SW 1271 (cell line): ENCODE data around the gene LYSMD3.

ENCODE experiments used
- DNase-seq, 2 experiments: peaks; one replicate each; lab custom pipeline; 2025; lab: John Stamatoyannopoulos, UW

Gene LYSMD3

DNA sequence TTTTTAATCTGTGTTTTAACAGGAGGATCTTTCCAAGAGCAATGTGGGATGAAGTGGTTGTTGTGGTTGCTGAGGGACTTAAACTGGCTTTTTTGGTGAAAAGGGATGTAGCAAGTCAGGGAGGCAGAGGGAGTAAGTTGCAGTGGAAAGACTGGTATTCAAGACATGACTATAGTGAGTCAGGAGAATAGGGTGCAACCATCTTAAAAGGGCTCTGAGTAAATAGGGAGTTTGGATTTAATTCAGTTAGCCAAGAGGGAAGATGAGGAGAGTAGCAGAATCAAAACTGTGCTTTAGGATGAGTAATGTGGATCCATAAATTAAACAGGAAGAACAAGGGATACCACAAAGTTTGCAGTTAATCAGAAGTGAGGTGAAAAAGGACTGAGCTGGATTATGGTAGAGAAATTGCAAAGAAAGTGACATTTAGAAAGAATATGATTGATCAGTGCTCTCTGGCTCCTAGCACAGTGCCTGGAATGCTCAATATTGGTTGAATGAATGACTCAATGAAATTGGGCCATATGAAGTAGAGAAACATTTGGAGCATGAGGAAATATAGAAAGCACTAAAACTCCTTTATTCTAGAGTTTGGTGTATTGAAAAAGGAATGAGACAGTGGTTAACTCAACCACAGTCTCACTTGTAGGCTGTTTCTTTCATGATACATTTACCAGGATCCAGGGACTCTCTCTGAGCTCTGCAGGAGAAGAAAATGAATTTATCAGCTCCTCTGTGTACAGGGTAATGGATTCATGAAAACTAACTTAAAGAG, 49.6 kb downstream of the LYSMD3 start:
- DNase-seq = no peak

DNA sequence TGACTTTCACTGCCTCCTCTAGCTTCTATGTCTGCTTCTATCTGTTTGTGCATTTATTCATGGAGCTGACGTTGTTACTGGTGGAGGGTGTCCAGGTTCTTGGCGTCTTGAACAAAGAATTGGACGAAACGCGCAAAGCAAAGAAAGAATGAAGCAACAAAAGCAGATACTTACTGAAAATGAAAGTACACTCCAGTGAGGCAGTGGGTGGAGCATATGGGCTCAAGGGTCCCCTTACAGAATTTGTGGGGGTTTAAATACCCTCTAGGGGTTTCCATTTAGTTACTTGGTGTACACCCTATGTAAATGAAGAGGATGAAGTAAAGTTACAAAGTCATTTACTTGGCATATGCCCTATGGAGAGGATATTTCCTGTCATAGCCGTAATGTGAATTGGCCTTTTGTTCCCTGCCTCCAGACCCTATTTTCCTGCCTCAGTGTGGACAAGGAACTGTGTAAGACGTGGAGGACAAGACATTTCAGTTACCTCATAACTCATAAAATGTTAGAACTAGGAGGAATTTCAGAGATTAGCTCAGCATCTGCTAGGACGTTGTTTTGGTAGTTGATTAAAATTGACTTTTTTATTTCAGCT, 51.7 kb downstream of the LYSMD3 start:
- no peak for DNase-seq

DNA sequence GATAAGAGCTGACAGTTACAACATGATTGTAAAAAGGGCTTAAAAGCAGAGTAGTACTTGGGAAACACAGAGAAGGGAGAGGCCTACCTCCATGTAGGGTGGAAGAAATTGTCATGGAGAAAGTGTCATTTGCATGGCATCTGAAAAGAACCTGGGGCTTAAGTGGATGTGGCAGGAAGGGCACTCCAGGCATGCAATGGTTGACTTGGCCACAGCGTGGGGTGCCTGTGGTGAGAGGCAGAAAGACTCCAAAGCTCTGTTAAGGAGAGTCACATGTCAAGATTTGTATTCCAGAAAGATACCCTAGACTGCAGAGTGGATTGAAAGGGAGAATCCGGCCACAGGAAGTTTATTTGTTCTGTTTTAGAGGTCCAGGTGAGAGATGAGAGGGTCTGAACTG, 52.3 kb downstream of the LYSMD3 start:
- DNase-seq = no peak

DNA sequence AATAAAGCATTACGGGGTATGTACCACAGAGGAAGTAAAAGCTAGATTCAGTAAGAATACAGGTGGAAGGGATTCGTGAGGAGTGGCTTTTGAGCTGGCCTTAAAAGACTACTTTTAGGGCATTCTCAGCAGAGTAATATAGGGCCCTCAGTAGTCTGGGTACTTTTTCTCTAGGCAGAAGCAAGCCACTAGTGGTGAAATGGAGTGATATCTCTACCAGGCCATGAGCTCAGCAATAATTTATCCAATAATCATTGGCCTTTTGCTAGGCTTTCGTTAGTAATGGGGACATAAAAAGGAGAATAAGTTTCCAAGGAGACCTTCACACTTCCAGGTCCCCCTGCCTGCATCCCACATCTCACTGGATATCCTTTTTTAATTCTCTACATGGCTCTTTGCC, 53.0 kb downstream of the LYSMD3 start:
- no peak for DNase-seq

DNA sequence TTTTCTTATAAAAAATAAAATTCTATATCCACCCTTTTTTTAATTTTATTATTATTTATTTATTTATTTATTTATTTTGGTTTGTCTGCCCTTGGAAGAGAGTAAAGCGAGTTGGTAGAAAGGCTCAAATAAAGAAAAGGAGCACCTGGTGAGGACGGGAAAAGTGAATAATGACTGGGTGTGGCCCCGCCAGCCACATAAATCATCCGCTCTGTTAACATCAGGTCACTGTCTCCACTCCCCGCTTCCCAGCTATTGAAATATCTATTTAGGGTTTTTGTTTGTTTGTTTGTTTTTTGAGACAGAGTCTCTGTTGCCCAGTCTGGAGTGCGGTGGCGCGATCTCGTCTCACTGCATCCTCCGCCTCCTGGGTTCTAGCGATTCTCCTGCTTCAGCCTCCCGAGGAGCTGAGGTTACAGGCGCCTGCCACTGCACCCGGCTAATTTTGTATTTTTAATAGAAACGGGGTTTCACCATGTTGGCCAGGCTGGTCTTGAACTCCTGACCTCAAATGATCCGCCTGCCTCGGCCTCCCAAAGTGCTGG, 53.9 kb downstream of the LYSMD3 start:
- no peak for DNase-seq

DNA sequence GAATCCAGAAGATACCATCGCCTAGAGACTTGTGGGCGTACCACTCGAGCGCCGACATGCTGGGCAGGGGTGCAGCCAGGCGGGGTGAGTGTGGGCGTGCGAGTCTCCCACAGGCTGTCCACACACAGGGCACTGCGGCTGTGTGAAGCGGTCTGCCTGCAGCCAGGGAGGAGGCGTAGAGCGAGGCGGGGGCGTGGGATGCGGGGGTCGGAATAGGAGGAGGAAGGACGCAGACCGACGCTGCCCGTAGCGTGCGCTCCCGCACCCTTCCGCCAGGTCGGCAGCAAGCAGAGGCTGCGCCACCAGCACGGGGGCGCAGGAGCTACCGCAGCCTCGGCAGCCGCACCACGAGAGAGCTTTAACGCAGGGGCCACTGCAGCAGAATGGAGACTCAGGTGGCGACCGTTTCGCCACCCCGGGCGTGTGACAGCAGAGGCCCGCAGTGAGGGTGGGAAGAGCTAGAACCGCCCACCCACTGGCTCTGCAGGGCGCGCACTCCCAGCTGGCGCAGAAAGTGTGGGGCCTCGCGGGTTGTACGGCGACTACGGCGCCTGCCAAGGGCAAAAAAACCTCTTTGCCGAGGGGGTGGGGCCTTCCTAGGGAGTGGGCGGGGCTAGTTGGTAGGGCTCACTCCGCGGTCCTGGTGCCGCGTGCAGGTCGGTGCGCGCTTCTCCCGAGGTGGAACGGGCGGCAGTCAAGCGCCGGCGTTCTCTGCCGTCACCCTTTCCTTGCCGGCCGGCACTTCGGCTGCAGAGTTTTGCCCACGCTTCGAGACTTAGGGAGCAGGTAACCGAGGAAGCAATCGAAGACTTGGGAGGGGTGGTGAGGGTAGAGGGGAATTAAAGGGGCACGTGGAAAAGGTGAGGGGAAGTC, 54.9 kb downstream of the LYSMD3 start, which contains the start of the genes MBLAC2 and POLR3G:
MBLAC2 (minus strand) TSS at position 537 of the 873 bp plus-strand sequence; CDS start at position 58, 479 bp downstream.
POLR3G (plus strand) TSS at position 630 of the 873 bp plus-strand sequence. CDS start 10,704 bp downstream, outside the sequence.
- peak; percentile 87 to 96 for DNase-seq

DNA sequence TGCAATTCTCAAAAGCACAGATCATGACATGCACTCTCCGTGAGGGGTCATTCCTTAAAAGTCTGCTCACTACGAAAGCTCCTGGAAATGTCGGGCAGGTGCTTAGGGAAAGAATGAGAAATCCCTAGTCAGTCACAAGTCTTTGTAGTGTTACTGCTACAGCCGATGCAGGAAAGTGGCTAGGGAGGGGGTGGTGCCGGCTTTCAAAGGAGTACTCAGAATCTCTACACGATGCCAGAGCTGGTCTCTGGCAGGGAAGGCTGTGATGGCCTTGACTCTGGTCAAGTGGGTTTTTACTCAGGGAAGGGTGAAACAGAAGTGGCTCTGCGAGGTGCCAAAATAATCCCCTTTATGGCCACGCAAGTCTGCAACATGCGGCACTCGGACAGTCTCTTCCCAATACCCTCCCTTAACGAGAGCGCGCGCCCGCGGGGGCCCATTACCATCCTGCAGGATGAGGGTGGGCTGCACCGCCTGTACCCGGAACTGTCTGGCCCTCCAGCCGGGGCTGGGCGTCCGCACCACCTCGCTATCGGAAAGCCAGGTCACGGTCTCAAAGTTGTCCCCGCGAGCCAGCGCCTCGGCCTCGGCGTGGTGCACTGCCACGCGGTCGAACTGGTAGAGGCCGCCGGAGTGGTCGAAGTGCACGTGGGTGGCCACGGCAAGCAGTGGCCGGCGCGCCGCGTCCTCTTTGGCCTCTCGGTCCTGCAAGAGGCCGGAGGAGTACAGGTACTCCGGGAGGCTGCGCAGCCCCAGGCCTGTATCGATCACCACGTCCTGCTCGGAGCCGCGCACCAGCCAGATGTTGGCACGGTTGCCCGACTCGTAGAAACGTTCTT, 55.8 kb downstream of the LYSMD3 start:
- peak in 1 of 2 experiments; percentile 59 for DNase-seq

DNA sequence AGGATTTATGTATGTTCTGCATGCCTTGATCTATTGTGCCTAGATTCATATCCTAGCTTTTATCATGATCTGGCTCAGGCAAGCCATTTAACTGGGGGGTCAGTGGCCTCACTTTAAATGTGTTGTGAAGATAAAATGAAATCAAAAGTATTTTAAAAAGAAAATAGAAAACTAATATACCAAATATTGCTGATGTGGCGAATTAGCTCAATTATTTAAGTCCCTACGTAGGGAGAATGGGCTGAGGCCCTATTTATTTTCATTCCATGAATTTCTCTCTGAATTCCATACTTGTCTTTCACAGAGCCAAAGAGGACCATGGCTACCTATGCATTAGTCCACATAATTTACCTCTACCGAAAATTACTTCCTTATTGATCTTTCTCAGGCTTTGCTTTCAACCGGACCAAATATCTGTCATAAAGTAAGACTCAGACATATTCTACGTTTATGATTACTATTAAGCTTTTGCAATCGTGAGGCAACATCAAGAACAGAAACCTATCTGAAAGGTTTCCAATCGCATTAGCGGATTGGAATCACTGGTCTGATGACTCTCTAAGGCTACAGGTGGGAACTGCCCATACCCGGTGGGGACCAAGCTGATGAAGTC, 56.5 kb downstream of the LYSMD3 start:
- DNase-seq = peak in 1 of 2 experiments; percentile 59
